ENCODE results near the gene CENPS.

DNA sequence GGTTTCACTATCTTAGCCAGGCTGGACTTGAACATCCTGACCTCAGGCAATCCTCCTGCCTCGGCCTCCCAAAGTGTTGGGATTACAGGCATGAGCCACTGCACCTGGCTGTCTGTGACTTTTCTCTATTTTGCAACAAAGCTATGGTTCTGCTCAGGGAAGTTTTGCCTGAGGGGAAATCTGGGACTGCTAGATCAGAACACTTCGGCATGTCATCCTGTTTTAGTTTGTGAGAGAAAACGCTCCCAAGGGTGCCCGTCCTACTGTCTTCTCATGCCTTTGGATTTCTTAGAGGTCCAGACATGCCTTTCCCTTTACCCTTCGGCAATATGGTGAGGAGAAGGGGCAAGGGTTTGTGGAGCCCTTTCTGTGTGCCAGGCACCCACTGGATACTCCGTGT is 14.0 kb downstream of the CENPS start:
- TF ChIP-seq, protein P1, sequence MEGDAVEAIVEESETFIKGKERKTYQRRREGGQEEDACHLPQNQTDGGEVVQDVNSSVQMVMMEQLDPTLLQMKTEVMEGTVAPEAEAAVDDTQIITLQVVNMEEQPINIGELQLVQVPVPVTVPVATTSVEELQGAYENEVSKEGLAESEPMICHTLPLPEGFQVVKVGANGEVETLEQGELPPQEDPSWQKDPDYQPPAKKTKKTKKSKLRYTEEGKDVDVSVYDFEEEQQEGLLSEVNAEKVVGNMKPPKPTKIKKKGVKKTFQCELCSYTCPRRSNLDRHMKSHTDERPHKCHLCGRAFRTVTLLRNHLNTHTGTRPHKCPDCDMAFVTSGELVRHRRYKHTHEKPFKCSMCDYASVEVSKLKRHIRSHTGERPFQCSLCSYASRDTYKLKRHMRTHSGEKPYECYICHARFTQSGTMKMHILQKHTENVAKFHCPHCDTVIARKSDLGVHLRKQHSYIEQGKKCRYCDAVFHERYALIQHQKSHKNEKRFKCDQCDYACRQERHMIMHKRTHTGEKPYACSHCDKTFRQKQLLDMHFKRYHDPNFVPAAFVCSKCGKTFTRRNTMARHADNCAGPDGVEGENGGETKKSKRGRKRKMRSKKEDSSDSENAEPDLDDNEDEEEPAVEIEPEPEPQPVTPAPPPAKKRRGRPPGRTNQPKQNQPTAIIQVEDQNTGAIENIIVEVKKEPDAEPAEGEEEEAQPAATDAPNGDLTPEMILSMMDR (conservative IDR thresholded peaks at IDR 0.05; ENCODE audit: low read length), result no peak
- TF ChIP-seq EZH2phosphoT487 (IDR thresholded peaks at IDR 0.05; ENCODE audit: borderline replicate concordance, low read depth, low read length), result no peak
